HUDEP-2 (cell line): ENCODE measurements around the gene BRIP1.
"Not testable (repeated sequence)": the region's sequence is repeated elsewhere in the genome, so short reads cannot be mapped to it uniquely, and the experiment has no call there.

Experiments used
- DNase-seq, 76 experiments: peaks; one replicate each; lab custom pipeline; 2025; ENCODE audit not compliant: unreplicated experiment in 76 of 76; lab: John Stamatoyannopoulos, UW

The BRIP1 gene

GRCh38 chr17:61673019-61673897 is 190.1 kb downstream of the BRIP1 start:
- DNase-seq = not testable (repeated sequence)

DNA sequence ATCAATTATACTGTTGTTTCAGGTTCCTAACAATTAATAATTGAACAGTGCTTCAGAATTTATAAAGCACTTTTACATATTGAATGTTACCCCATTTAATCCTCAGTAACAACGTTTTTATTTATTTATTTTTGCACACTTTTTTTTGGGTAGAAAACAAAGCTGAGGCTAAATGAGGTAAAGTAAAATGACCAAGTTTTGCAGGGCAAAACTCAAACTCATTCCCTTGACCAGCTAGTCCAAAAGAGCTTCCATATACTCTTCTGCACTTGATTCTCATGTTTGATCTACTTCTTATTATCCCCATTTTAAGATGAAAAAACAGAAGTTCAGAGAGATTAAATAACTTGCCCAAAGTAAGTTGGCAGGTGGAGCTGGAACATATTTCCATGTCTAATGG is 191.2 kb downstream of the BRIP1 start:
- no peak for DNase-seq

DNA sequence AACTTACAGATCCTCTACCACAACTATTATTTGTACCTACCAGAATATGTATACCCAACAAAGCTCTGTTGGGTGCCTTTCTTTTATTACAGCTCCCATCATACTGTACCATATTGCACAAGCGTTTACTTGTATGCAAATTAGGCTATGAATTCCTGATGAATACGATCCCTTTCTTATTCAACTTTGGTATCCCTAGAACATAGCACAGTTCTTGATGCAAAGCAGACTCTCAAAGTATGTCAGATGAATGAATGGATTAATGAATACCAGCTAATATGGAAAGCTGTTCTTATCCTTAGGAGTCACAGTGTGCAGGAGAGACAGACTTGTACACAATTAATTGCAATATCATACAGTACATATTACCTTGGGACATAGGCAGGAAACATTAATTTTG is 192.6 kb downstream of the BRIP1 start:
- no peak for DNase-seq

DNA sequence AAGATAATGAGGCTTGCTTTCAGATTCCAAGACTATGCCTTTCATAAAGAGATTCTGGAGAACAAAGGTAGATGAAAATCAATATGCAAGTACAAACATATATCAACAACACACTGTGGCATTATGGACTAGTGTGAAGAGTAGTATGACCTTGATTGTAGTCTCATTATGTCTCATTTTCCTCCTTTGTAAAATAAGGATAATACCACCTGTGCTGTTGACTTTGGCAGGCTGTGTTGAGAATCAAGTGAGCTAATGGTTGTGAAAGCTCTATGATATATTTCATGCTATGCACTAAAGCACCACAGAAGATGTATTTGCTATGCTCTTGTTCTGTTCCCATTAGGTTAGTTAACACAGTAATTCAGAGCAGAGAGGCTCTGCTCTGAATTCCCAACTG is 193.8 kb downstream of the BRIP1 start:
- DNase-seq = no peak

DNA sequence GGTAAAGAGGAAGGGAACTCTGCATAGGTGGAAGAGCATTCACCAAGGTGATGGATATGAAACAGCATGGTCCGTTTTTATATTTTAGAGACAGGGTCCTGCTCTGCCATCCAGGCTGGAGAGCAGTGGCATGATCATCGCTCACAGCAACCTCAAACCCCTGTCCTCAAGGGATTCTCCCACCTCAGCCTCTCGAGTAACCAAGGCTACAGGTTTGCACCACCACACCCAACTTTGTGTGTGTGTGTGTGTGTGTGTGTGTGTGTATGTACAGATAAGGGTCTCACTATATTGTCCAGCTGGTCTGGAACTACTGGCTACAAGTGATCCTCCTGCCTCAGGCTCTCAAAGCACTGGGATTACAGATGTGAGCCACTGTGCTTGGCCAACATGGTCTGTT is 194.8 kb downstream of the BRIP1 start:
- no peak for DNase-seq

GRCh38 chr17:61666406-61667088 is 196.8 kb downstream of the BRIP1 start:
- not testable (repeated sequence) for DNase-seq

- no peak for DNase-seq
These were observed 200.0 kb downstream of the BRIP1 start for GRCh38 chr17:61663310-61663709.

DNA sequence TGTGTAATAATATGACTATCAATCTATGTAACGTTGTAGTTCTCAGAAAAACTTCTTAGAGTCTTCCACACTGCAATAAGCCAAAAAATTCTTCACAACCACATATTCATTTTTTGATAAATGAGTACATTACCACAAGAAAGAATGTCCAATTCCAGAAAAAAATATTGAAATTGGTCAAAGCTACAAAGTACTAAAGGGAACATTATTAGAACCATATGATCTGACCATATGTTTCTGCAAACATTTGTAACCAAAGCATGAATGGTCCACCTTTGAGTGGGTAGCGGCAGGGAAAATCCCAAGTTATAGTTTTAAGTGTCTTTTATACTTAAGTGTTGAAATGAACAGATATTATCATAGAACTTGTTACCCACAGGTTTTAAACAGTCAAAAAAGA is 200.6 kb downstream of the BRIP1 start:
- DNase-seq = no peak

DNA sequence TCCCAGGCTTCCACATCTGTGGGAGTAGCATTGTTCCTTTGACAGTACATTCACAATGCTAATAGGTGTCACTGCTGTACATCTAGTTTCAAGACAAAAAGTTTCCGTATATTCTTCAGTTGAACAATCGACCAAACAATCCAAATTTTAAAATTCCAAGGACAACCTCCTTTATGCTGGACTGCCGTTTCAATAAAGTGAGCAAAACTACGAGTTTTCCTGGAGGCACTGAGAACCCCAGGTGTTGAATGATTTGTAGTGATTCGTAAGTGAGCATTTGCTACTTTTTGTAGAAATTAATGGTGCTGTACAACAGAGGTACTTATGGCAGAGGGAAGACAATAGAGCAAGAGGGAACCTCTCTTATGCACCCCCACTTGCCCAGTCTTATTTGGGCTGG is 201.1 kb downstream of the BRIP1 start:
- no peak for DNase-seq

DNA sequence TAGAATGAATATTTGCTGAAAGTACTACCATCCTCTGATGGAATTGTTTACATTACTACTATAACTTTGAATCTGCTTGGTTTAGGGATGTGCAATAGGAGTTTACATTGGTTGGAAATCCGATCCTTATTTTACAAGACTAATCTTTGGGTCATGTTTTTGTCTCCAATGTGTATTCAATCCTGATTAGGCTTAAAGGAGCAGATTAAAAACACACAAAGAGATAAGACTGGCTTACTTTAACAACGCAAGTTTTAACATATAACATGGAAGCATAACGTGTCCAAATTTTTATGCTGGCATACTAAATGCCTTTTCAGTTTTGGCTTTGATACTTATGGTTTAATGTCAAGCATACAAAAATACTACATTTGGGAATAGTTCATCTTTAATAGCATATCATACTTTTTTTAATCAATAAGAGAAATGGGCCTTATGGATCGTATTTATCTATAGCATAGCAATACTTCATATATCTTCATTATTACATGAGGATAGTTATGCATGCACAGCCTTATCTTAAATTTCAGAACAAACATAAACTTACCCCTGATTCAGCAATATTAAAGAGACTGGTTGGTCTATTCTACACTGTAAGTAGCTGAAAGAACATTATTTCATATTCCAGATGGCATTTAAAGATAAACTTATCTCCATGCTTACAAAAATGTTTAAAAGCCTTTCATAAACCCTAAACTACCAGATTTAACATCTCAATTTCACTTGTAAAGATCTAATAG is 202.4 kb downstream of the BRIP1 start:
- no peak for DNase-seq

- no peak for DNase-seq
These were observed 203.9 kb downstream of the BRIP1 start for GRCh38 chr17:61659437-61659836.

GRCh38 chr17:61658183-61658582 is 205.1 kb downstream of the BRIP1 start:
- no peak for DNase-seq

GRCh38 chr17:61657338-61657737 is 206.0 kb downstream of the BRIP1 start:
- DNase-seq = no peak

GRCh38 chr17:61656721-61657217 is 206.6 kb downstream of the BRIP1 start:
- no peak for DNase-seq

DNA sequence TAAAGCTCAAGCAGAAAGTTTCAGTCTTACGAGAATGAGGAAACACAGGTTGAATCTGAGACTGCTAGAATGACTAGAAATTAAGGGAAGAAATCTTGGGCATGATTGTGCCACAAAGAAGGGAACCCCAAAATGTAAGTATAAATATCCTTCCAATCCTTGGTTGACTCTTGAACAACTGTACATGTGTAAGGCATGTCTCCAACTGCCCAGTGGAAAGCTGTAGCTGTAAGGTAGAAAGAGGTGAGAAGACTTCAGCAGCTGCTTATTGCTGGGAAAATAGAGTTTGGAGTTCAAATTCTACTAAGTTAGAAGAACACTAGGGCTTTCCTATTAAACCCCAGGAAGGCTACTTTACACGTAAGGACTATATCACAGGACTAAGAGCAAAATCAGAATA is 212.6 kb downstream of the BRIP1 start:
- DNase-seq = no peak

DNA sequence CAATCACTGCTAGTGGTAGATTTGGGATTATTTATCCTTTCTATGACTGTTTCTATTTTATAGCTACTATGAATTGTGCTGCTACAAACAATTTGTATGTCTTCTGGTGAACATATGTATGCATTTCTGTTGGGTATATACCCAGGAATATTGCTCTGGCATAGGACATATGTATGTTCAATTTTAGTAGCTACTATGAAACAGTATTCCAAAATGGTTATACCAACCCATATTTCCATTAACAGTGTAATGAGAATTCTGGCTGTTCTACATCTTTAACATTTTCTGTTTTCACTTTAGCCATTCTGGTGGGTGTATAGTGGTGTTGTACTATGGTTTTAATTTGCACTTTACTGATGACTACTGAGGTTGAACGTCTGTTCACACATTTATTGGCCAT is 214.7 kb downstream of the BRIP1 start:
- DNase-seq = no peak

- no peak for DNase-seq
These were observed 216.3 kb downstream of the BRIP1 start for GRCh38 chr17:61647047-61647446.

DNA sequence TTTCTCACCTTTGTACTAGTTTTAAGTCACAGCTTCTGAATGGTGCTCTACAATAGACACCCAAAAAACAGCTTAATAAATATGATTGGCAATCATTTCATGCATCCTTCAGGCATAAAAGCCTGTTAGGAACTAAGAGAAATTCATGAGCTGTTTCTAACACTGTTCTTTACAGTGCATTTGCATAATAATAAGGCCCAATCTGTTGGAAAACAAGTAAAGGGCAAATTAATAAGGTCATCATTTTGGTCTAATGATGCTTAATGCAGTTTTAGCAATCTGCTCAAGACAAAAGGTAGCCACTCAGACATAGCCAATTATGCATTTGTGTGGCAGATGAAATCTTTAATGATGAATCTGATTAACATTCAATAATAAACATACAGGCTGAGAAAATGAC is 216.8 kb downstream of the BRIP1 start:
- DNase-seq = no peak

GRCh38 chr17:61645920-61646319 is 217.4 kb downstream of the BRIP1 start:
- no peak for DNase-seq

GRCh38 chr17:61644800-61645774 is 218.2 kb downstream of the BRIP1 start:
- no peak for DNase-seq
